Neural progenitor cell (in vitro differentiated cells): ENCODE results near the gene CELA3B.

Experiments
- EZH2 ChIP-seq: fragments of 200-600 bp; sonication (generic); IDR thresholded peaks from 2 replicates; pipeline ENCODE4 v1.6.1; 2017; ENCODE audit warnings: antibody characterized with exemption, mild to moderate bottlenecking, moderate library complexity
- EZH2phosphoT487 ChIP-seq: fragments of 200-600 bp; sonication (generic); IDR thresholded peaks from 2 replicates; pipeline ENCODE4 v1.6.1; 2017; ENCODE audit warnings: antibody characterized with exemption
- TF ChIP-seq, protein P1 (sequence below): fragments of 200-600 bp; sonication (generic); IDR thresholded peaks from 2 replicates; pipeline ENCODE4 v1.5.1; 2017; ENCODE audit warnings: antibody characterized with exemption, mild to moderate bottlenecking

DNA sequence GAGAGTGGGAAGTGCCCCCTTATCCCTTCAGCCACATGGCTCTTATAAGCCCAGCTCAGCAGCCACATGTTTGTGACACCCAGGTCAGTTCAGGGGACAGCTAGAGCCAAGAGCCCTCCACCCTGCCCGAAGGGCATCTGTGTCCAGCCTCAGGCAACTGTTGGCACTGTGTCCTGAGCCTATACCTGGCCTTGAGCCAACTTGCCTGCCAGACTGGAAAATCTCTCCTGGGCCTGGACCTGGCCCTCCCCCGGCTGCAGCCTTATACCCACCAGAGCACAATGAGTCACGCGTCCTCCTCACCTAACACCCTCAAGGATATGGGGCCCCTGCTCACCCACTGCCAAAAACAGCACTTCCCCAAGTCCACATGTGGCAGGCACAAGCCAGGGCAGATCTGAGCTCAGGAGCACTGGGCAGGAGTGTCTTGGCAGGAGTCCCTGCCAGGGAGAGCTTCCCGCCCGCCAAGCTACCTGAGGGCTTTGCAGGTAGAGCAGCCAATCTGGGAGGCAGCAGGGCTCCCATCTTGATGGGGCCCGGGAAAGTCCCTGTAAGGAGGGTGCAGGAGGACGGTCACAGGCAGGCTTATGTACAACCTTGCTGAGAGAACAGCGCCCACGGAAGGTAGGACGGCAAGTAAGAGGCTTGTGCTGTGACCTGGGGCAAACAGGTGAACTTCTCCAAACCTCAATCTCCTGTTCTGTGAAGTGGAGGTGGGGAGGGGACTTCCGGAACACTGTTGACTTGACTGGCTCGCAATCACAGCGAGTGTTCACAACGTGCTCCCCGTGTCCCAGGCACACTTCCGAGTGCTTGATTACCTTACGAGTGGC, 19.9 kb upstream of the CELA3B start:
- TF ChIP-seq EZH2phosphoT487 (no peak), EZH2 (no peak)
- TF ChIP-seq, protein P1, sequence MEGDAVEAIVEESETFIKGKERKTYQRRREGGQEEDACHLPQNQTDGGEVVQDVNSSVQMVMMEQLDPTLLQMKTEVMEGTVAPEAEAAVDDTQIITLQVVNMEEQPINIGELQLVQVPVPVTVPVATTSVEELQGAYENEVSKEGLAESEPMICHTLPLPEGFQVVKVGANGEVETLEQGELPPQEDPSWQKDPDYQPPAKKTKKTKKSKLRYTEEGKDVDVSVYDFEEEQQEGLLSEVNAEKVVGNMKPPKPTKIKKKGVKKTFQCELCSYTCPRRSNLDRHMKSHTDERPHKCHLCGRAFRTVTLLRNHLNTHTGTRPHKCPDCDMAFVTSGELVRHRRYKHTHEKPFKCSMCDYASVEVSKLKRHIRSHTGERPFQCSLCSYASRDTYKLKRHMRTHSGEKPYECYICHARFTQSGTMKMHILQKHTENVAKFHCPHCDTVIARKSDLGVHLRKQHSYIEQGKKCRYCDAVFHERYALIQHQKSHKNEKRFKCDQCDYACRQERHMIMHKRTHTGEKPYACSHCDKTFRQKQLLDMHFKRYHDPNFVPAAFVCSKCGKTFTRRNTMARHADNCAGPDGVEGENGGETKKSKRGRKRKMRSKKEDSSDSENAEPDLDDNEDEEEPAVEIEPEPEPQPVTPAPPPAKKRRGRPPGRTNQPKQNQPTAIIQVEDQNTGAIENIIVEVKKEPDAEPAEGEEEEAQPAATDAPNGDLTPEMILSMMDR, result no peak
